OCI-LY1 (cell line): ENCODE results near the gene GRAP2.

Source experiments
- H2AFZ ChIP-seq: fragments of 200-600 bp; sonication (generic), shearing (Covaris generic); 2 replicates; pipeline ENCODE4 v1.6.0; 2014; ENCODE audit warnings: antibody characterized with exemption, mild to moderate bottlenecking, low read length
- H3F3A ChIP-seq: fragments of 200-600 bp; sonication (generic), shearing (Covaris generic); 2 replicates; pipeline ENCODE4 v1.6.0; 2014; ENCODE audit warnings: mild to moderate bottlenecking, antibody characterized with exemption, low read length, moderate library complexity; ENCODE audit not compliant: insufficient read depth
- H3K27ac ChIP-seq: fragments of 200-600 bp; sonication (generic); 2 replicates; pipeline ENCODE4 v1.5.1; 2014; ENCODE audit warnings: low read length, mixed run types, mild to moderate bottlenecking, low read depth; ENCODE audit not compliant: poor library complexity, severe bottlenecking
- H3K27me3 ChIP-seq: fragments of 200-600 bp; sonication (generic); 2 replicates; pipeline ENCODE4 v1.6.0; 2014; ENCODE audit warnings: antibody characterized with exemption, mild to moderate bottlenecking, low read length, moderate library complexity; ENCODE audit not compliant: insufficient read depth
- H3K36me3 ChIP-seq: fragments of 200-600 bp; sonication (generic); 2 replicates; pipeline ENCODE4 v1.6.1; 2014; ENCODE audit warnings: mild to moderate bottlenecking, antibody characterized with exemption, low read length, moderate library complexity, mixed read lengths; ENCODE audit not compliant: insufficient read depth
- H3K4me1 ChIP-seq: fragments of 200-600 bp; sonication (generic); 2 replicates; pipeline ENCODE4 v1.5.1; 2014; ENCODE audit warnings: mild to moderate bottlenecking, low read length, moderate library complexity; ENCODE audit not compliant: insufficient read depth, severe bottlenecking
- H3K4me2 ChIP-seq: fragments of 200-600 bp; sonication (generic), shearing (Covaris generic); 2 replicates; pipeline ENCODE4 v1.6.1; 2014; ENCODE audit warnings: low read length
- H3K4me3 ChIP-seq: fragments of 200-600 bp; sonication (generic); 2 replicates; pipeline ENCODE4 v1.5.1; 2014; ENCODE audit warnings: low read length, low read depth, mild to moderate bottlenecking, mixed read lengths; ENCODE audit not compliant: poor library complexity, severe bottlenecking
- H3K79me2 ChIP-seq: fragments of 200-600 bp; shearing (Covaris generic); 2 replicates; pipeline ENCODE4 v1.6.1; 2016; ENCODE audit warnings: mixed run types, low read length, mixed read lengths; ENCODE audit not compliant: insufficient read depth
- H3K9ac ChIP-seq: fragments of 200-600 bp; sonication (generic), shearing (Covaris generic); 2 replicates; pipeline ENCODE4 v1.6.1; 2014; ENCODE audit warnings: mild to moderate bottlenecking, low read length, mixed read lengths
- H3K9me2 ChIP-seq: fragments of 200-600 bp; sonication (generic), shearing (Covaris generic); 2 replicates; pipeline ENCODE4 v1.6.1; 2014; ENCODE audit warnings: low read depth, mild to moderate bottlenecking, low read length, mixed read lengths
- H3K9me3 ChIP-seq: fragments of 200-600 bp; shearing (Covaris generic); 2 replicates; pipeline ENCODE4 v1.6.1; 2014; ENCODE audit warnings: low read length, mixed read lengths
- H4K20me1 ChIP-seq: fragments of 200-600 bp; sonication (generic), shearing (Covaris generic); 2 replicates; pipeline ENCODE4 v1.6.0; 2016; ENCODE audit warnings: mild to moderate bottlenecking, low read length; ENCODE audit not compliant: insufficient read depth
- EZH2 ChIP-seq: fragments of 200-600 bp; sonication (generic), shearing (Covaris generic); IDR thresholded peaks from 2 replicates; pipeline ENCODE4 v1.8.0; 2017; ENCODE audit warnings: borderline replicate concordance, mixed run types, mild to moderate bottlenecking, antibody characterized with exemption, low read length, moderate library complexity, mixed read lengths
- TF ChIP-seq, protein P1 (sequence below): fragments of 200-600 bp; sonication (generic), shearing (Covaris generic); IDR thresholded peaks from 2 replicates; pipeline ENCODE4 v1.5.1; 2017; ENCODE audit warnings: mild to moderate bottlenecking, antibody characterized with exemption, low read length, moderate library complexity, mixed read lengths

GRAP2 gene

DNA sequence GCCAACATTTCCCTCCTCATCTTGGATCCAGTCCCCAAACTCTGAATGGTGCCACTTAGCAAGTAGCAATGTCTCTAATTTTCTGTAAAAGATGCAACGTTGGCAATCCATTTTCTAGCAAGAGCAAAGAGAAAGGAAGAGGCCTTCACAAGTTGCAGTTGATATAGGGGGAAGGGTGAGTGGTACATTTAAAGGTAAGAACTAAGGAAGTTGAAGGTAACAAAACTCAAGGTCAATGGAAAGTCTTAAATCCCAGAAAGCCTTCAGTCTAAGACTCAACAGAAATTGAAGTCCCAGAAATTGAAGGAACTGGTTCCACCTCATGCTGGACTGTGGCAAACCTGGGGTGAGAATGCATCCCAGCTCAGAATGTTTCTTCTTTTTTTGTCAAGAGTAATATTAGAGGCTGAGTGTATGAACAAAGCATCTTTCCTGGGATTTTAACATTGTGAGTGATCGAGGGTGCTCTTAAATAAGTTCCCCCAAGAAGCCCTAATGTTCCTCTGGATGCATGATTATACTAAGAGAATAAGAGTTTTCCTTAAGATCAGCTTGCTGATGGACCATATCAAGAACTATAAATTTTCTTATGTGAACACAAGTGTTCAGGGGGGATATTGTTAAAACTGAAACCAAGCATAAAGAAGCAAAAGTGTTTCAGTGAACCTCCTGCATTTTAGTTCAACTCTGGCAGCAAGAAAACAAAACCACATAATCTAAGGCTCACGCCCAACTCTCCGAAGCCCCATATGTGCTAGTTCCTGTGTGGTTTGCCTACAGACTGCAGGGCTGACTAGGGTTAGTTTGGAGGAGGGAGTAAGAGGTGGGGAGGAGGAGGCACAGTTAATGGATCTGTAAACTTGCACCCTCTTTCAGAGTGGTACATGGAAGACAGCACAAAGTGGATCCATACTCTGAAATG is at the start of gene GRAP2:
GRAP2 (plus strand) TSS at position 779 of the 922 bp plus-strand sequence. CDS start 46,023 bp downstream, outside the sequence.
- H3K4me1 ChIP-seq = no peaks in the 10 kb centered on the region
- no peaks in the 10 kb centered on the region for H3K79me2 ChIP-seq
- no peaks in the 10 kb centered on the region for H3K9me3 ChIP-seq
- no peak within 1 kb of the TSS for H2AFZ ChIP-seq
- H3K27me3 ChIP-seq = no peaks in the 10 kb centered on the region
- no peak within 1 kb of the TSS for H3K4me2 ChIP-seq
- H4K20me1 ChIP-seq = no peaks in the 10 kb centered on the region
- H3K36me3 ChIP-seq = no peaks in the 10 kb centered on the region
- no peaks in the 10 kb centered on the region for H3F3A ChIP-seq
- H3K9me2 ChIP-seq = no peaks in the 10 kb centered on the region
- no peak within 1 kb of the TSS for H3K27ac ChIP-seq
- TF ChIP-seq, protein P1, sequence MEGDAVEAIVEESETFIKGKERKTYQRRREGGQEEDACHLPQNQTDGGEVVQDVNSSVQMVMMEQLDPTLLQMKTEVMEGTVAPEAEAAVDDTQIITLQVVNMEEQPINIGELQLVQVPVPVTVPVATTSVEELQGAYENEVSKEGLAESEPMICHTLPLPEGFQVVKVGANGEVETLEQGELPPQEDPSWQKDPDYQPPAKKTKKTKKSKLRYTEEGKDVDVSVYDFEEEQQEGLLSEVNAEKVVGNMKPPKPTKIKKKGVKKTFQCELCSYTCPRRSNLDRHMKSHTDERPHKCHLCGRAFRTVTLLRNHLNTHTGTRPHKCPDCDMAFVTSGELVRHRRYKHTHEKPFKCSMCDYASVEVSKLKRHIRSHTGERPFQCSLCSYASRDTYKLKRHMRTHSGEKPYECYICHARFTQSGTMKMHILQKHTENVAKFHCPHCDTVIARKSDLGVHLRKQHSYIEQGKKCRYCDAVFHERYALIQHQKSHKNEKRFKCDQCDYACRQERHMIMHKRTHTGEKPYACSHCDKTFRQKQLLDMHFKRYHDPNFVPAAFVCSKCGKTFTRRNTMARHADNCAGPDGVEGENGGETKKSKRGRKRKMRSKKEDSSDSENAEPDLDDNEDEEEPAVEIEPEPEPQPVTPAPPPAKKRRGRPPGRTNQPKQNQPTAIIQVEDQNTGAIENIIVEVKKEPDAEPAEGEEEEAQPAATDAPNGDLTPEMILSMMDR = no peak
- no peak for TF ChIP-seq EZH2
- H3K4me3 ChIP-seq = no peak within 1 kb of the TSS
- H3K9ac ChIP-seq = no peak within 1 kb of the TSS

DNA sequence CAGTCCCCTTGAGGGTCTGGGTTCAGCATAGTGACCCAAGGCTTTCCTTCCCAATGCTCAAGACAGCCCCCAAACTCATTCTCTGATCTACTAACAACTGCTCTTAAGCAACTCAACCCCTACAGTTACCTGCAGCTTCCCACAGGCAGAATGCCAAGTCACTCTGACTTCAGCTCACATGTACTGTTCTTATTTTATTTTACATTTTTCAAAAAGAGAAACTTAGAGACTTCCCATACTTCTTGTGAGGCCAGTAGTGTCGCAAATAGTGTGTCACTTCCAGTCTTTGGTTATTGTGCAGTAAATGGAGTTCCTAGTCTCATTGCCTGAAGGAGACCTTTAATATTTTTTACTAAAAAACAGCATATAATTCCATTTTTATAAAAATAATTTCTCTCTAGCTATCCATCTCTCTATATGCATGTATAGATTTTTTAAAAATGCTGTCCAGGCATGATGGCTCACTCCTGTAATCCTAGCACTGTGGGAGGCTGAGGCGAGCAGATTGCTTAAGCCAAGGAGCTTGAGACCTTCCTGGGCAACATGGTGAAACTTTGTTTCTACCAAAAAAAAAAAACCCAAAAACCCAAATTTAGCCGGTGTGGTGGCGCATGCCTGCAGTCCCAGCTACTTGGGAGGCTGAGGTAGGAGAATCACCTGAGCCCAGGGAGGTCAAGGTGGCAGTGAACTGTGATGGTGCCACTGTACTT is 49.1 kb upstream of the GRAP2 start:
- Histone ChIP-seq H3K9ac (no peak overlapping the region), H2AFZ (no peak overlapping the region), H3F3A (no peaks in the 10 kb centered on the region), H3K4me1 (no peaks in the 10 kb centered on the region), H4K20me1 (no peaks in the 10 kb centered on the region), H3K9me2 (no peaks in the 10 kb centered on the region), H3K36me3 (no peaks in the 10 kb centered on the region), H3K27me3 (no peaks in the 10 kb centered on the region), H3K4me3 (no peak overlapping the region), H3K79me2 (no peaks in the 10 kb centered on the region), H3K27ac (no peak overlapping the region), H3K9me3 (no peaks in the 10 kb centered on the region), H3K4me2 (no peak overlapping the region)
- no peak for TF ChIP-seq EZH2
- TF ChIP-seq, protein P1 = no peak

DNA sequence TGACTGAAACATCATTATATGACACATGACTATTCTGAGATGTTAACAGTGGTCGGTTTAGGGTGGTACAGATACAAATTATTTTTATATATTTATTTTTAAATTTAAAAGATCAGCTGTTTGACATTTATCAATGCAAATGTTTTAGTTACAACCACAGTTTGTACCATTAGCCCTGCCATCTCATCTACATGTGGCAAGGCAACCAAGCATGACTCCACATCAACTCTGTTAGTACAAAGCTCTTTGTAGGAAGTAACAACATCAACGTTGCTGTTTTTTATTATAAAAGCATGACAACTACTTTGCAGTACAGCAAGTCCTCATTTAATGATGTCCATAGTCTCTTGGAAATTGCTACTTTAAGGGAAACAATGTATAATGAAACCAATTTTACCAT is 48.1 kb upstream of the GRAP2 start:
- H3K4me1 ChIP-seq = no peaks in the 10 kb centered on the region
- H3K27ac ChIP-seq = no peak overlapping the region
- H3K9me2 ChIP-seq = no peaks in the 10 kb centered on the region
- no peaks in the 10 kb centered on the region for H3F3A ChIP-seq
- no peak overlapping the region for H2AFZ ChIP-seq
- no peak overlapping the region for H3K4me2 ChIP-seq
- no peaks in the 10 kb centered on the region for H3K36me3 ChIP-seq
- TF ChIP-seq EZH2 = no peak
- TF ChIP-seq, protein P1 = no peak
- no peaks in the 10 kb centered on the region for H3K27me3 ChIP-seq
- no peak overlapping the region for H3K4me3 ChIP-seq
- no peaks in the 10 kb centered on the region for H3K9me3 ChIP-seq
- no peaks in the 10 kb centered on the region for H3K79me2 ChIP-seq
- no peak overlapping the region for H3K9ac ChIP-seq
- H4K20me1 ChIP-seq = no peaks in the 10 kb centered on the region
